ENCODE data around the gene KRTAP1-1. TPM values are rescaled to one million over a fixed set of nuclear protein-coding genes. Genes with fewer than 3 reads are reported as not detected.

KRTAP1-1 gene
- total and polyA plus RNA-seq, 2 of the 8 experiments (the other 6 are each of a cell fraction or from before 2014, with no cell fraction given) = not detected

- TF ChIP-seq CHD7 (IDR thresholded peaks at IDR 0.05; ENCODE audit: insufficient replicate concordance, low read length) (no peak), SIX5 (IDR thresholded peaks at IDR 0.05; ENCODE audit: low read depth, low read length) (no peak)
Observed at GRCh38 chr17:40997361-40997760, 43.9 kb downstream of the KRTAP1-1 start (continued).

All from H1 (cell line).